HEK293T (cell line): ENCODE data around the gene CAGE1.

Experiments used
- CTCF ChIA-PET: fragments of 350-600 bp; formaldehyde crosslinking; extraction: SDS; loops from one replicate; lab custom pipeline; 2021; ENCODE audit warnings: antibody characterized with exemption, inconsistent platforms; lab: Yijun Ruan, JAX
- POLR2A ChIA-PET: fragments of 350-600 bp; formaldehyde crosslinking; extraction: SDS; loops from one replicate; lab custom pipeline; 2020; ENCODE audit warnings: antibody characterized with exemption, inconsistent platforms; lab: Yijun Ruan, JAX
- DNase-seq: peaks from one replicate; pipeline ENCODE4 v3.0.0; 2012; ENCODE audit warnings: mixed read lengths; ENCODE audit errors: extremely low spot score
- ARNT ChIP-seq: fragments of 450-650 bp; IDR thresholded peaks from 2 replicates; pipeline ENCODE4 v1.6.1; 2017; ENCODE audit warnings: mild to moderate bottlenecking
- BHLHE40 ChIP-seq: fragments of 450-650 bp; IDR thresholded peaks from 2 replicates; pipeline ENCODE4 v1.6.1; 2016; ENCODE audit warnings: mild to moderate bottlenecking, moderate library complexity, borderline replicate concordance
- CTBP1 ChIP-seq: fragments of 450-650 bp; IDR thresholded peaks from 2 replicates; pipeline ENCODE4 v1.6.1; 2016; ENCODE audit warnings: borderline replicate concordance
- ELF4 ChIP-seq: fragments of 450-650 bp; IDR thresholded peaks from 2 replicates; pipeline ENCODE4 v1.6.1; 2017; ENCODE audit warnings: antibody characterized with exemption
- FOXA1 ChIP-seq: fragments of 450-650 bp; IDR thresholded peaks from 2 replicates; pipeline ENCODE4 v1.6.1; 2016; ENCODE audit warnings: mild to moderate bottlenecking
- FOXK2 ChIP-seq: fragments of 450-650 bp; IDR thresholded peaks from 2 replicates; pipeline ENCODE4 v1.6.1; 2016; ENCODE audit warnings: mild to moderate bottlenecking
- FOXM1 ChIP-seq: fragments of 450-650 bp; IDR thresholded peaks from 2 replicates; pipeline ENCODE4 v1.6.1; 2017; ENCODE audit warnings: mild to moderate bottlenecking, borderline replicate concordance
- HDGF ChIP-seq: fragments of 450-650 bp; IDR thresholded peaks from 2 replicates; pipeline ENCODE4 v1.6.1; 2017; ENCODE audit warnings: antibody characterized with exemption, borderline replicate concordance
- L3MBTL2 ChIP-seq: fragments of 450-650 bp; conservative IDR thresholded peaks from 2 replicates; pipeline ENCODE4 v1.6.1; 2016; ENCODE audit warnings: mild to moderate bottlenecking
- LEF1 ChIP-seq: fragments of 450-650 bp; IDR thresholded peaks from 2 replicates; pipeline ENCODE4 v1.6.1; 2017; ENCODE audit warnings: mild to moderate bottlenecking, borderline replicate concordance
- NFRKB ChIP-seq: fragments of 450-650 bp; IDR thresholded peaks from 2 replicates; pipeline ENCODE4 v1.6.1; 2016; ENCODE audit warnings: mild to moderate bottlenecking, moderate library complexity
- SP1 ChIP-seq: fragments of 450-650 bp; IDR thresholded peaks from 2 replicates; pipeline ENCODE4 v1.6.1; 2017
- SUZ12 ChIP-seq: fragments of 450-650 bp; IDR thresholded peaks from 2 replicates; pipeline ENCODE4 v1.6.1; 2016; ENCODE audit warnings: mild to moderate bottlenecking
- TARDBP ChIP-seq: fragments of 450-650 bp; IDR thresholded peaks from 2 replicates; pipeline ENCODE4 v1.6.1; 2016
- ZNF384 ChIP-seq: fragments of 450-650 bp; IDR thresholded peaks from 2 replicates; pipeline ENCODE4 v1.6.1; 2016
- TF ChIP-seq, protein P1 (sequence below): fragments of 450-650 bp; IDR thresholded peaks from 2 replicates; pipeline ENCODE4 v1.6.1; 2016

The CAGE1 gene

DNA sequence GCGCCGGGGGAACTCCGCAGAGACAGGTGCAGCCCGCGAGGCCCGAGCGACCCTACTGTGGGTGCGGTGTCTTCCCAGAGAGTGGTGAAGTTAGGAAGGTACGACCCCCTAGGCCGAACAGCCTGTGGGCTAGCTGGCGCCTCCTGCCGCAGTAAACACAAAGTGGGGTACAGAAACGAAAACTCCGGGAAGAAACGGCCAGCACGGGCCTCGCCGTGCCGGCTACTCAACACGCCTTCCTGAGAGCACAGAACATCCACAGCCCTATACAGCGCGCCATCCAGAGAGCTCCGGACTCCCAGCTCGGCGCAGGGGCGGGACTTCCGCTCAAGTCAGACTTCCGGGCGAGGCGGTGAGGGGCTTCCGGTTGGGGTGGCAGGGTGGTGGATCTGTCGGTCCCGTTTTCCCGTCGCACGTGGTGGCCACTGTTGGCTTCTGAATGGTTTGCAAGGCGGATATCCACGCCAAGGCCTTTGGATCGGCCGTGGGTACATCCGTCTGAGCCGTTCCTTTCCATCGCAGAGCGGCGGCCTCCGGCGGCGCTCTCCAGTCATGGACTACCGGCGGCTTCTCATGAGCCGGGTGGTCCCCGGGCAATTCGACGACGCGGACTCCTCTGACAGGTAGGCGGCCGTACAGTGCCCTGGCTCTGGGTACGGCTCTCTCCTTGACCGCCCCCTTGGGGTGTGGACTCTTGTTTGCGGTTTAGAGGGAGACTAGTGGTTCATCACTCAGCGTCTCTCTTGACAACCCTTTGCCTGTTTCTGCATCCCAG, at the start of gene CAGE1, which contains the start of gene RIOK1:
TSS of gene CAGE1 (minus strand) at position 292 of the 775 bp plus-strand sequence. CDS start 2,569 bp downstream, outside the sequence.
TSS of gene RIOK1 (plus strand) at position 358 of the 775 bp plus-strand sequence. CDS start at position 553, 195 bp downstream.
- ChIA-PET POLR2A (interaction anchor here (0.5 to 2.8 kb wide), 50 partner anchors 8 to 839 kb away, joined by 3 to 20 read pairs (median 3); partner anchors contain the start of genes DSP, SNRNP48 and SSR1), CTCF (no interaction called here)
- peak; percentile 95 for DNase-seq
- TF ChIP-seq FOXM1 = no peak
- TF ChIP-seq TARDBP = peak; percentile 57; the same call in 1 of the 2 replicates
- peak; percentile 97 for TF ChIP-seq L3MBTL2
- no peak for TF ChIP-seq ZNF384
- TF ChIP-seq, protein P1, sequence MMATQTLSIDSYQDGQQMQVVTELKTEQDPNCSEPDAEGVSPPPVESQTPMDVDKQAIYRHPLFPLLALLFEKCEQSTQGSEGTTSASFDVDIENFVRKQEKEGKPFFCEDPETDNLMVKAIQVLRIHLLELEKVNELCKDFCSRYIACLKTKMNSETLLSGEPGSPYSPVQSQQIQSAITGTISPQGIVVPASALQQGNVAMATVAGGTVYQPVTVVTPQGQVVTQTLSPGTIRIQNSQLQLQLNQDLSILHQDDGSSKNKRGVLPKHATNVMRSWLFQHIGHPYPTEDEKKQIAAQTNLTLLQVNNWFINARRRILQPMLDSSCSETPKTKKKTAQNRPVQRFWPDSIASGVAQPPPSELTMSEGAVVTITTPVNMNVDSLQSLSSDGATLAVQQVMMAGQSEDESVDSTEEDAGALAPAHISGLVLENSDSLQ = peak; percentile 32; the same call in 1 of the 2 replicates
- peak; percentile 88 for TF ChIP-seq ELF4
- no peak for TF ChIP-seq LEF1

DNA sequence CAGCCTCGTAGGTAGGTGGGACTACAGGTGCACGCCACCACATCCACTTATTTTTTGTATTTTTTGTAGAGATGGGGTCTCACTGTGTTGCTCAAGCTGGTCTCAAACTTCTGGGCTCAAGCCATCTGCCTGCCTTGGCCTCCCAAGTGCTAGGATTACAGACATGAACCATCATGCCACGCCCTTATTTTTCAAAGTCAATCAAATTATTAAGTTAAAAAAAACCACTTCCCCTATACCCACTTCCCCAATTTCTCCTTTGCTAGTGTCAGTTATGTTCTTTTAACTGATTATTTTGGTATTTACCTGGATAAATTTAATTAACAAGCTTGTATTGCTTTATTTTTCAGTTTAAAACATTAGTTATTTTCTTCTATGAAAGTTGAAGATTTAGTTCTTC, 49.7 kb upstream of the CAGE1 start:
- CTCF ChIA-PET = interaction anchor here (0.5 to 0.7 kb wide), 2 partner anchors 23 to 176 kb away, joined by 5 read pairs; no protein-coding TSS in a partner anchor

DNA sequence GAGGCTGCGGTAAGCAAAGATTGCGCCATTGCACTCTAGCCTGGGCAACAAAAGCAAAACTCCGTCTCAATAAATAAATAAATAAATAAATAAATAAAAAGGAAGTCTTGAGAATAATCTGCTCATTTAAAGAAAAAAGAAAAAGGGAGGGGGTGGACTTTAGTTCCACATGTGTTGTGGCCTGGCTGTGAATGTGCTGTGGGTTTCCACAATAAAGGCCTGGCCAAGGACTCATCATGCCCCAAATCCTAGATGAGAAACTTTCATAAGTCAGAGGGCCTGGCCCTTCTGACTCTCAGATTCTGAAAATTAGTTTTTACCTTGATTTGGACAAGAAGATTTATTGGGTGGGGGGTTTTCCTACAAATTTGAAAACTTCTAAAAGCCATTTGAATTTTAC, 48.5 kb upstream of the CAGE1 start:
- TF ChIP-seq SP1 (no peak), CTBP1 (no peak), HDGF (no peak), ARNT (no peak), LEF1 (no peak)
- CTCF ChIA-PET = no interaction called here
- POLR2A ChIA-PET = no interaction called here
- DNase-seq = no peak

More for the DNA sequence above, 49.7 kb upstream of the CAGE1 start:
- POLR2A ChIA-PET = no interaction called here
- DNase-seq = no peak
- no peak for TF ChIP-seq CTBP1
- no peak for TF ChIP-seq FOXM1
- no peak for TF ChIP-seq L3MBTL2
- TF ChIP-seq FOXK2 = no peak
- no peak for TF ChIP-seq NFRKB
- no peak for TF ChIP-seq SP1
- TF ChIP-seq, protein P1 = no peak
- TF ChIP-seq FOXA1 = no peak
- no peak for TF ChIP-seq TARDBP
- no peak for TF ChIP-seq ELF4
- TF ChIP-seq SUZ12 = no peak
- no peak for TF ChIP-seq ARNT
- no peak for TF ChIP-seq ZNF384
- TF ChIP-seq LEF1 = no peak
- no peak for TF ChIP-seq HDGF
- no peak for TF ChIP-seq BHLHE40

DNA sequence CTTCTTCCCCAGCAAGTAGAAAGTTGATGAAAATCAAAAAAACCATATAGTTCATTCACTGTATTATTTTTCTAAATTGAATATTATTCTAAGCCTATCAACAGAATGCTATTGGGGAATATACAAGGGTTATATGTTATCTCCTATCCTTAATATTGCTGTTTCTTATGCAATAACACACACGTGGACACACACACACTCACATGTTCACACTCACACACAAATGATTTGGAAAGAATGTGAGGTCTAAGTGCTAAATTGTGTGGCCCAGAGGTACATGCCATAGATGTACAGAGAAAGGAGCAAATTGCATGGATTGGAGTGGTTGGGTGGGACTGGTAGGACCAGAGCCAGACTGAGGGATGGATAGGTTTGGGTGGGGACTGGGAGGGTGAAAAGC, 45.1 kb upstream of the CAGE1 start:
- TF ChIP-seq FOXM1 (no peak), TARDBP (no peak), SP1 (no peak), CTBP1 (no peak), SUZ12 (no peak), FOXK2 (no peak), BHLHE40 (no peak), LEF1 (no peak)
- CTCF ChIA-PET = no interaction called here
- POLR2A ChIA-PET = interaction anchor here (1.1 to 1.5 kb wide), 2 partner anchors 74 to 155 kb away, joined by 3 read pairs; partner anchors contain the start of gene SNRNP48
- no peak for DNase-seq

DNA sequence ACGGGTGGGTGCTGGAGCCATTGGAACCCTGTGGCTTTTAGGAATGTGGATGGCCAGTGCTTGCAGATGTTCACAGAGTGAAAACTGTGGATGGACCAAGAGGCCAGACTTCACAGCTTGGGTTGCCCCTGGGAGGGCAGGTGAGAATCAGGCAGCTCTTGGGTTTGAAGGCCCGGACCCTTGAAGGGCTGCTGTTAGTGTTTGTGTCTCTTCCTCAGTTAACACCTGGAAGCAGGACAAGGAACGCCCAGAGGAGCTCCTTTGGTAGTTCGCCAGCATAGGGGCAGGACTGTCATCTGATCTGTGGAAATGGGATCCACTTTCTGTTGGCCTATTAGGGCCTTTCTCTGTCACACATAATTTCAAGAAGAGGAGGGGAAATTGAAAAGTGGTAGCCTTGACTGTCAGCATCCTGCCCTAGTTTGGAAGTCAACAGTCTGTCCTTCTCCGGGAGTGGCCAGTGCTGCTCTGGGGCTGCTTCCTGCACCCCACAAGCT, 43.6 kb upstream of the CAGE1 start:
- no peak for DNase-seq
- POLR2A ChIA-PET = no interaction called here
- CTCF ChIA-PET = no interaction called here
- no peak for TF ChIP-seq NFRKB
- no peak for TF ChIP-seq ARNT
- no peak for TF ChIP-seq L3MBTL2
- no peak for TF ChIP-seq FOXM1
- TF ChIP-seq FOXK2 = no peak
- no peak for TF ChIP-seq FOXA1
- TF ChIP-seq SP1 = no peak
- no peak for TF ChIP-seq LEF1

DNA sequence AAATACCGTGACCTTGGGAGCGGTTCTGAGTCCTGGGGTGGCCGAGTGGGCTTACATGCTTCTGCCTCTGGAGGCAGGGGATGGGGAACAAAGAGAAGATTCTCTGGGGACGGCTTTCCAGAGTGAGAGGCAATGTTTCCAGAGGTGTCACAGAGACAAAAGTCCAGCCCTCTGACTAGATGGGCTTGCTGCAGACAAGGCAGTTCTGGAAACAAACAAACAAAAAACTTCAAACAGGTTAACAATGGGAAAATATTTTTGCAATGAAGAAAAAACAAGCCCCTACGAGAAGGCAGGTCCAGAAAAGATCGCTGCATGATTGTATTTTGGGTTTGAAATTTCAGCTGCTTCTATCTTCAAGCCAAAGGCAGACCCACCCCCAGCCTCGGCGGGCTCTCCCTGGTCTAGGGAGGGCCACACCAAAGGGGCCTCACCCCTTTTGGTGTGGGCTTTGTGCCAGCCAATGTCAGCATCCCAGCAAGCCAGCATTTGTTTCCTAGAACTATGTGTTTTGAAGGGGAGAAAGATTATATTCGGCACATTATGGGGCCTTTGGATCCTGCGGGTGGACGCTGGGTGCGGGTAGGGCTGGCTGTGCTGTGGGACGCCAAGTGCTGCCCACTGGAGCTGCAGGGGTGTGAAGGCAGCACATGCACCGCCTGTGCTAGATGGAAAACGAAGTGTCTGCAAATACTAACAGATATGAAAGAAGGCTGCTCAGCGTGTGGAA, 43.0 kb upstream of the CAGE1 start:
- POLR2A ChIA-PET = interaction anchor here (1.5 kb wide), 1 partner anchor 43 kb away, joined by 3 read pairs; the partner anchor contains the start of genes CAGE1 and RIOK1
- DNase-seq = no peak
- CTCF ChIA-PET = no interaction called here
- no peak for TF ChIP-seq ARNT
- TF ChIP-seq FOXM1 = no peak
- TF ChIP-seq FOXA1 = no peak
- TF ChIP-seq ELF4 = no peak
- no peak for TF ChIP-seq FOXK2
- TF ChIP-seq HDGF = no peak
- TF ChIP-seq, protein P1 = no peak
- TF ChIP-seq NFRKB = no peak
- no peak for TF ChIP-seq ZNF384
